GM19239 (cell line): Measurements from ENCODE around the gene CARS2.

Experiments used
- DNase-seq: peaks from one replicate; pipeline ENCODE4 v3.0.0; 2011; ENCODE audit warnings: low spot score; ENCODE audit not compliant: insufficient read length
- FAIRE-seq: peaks from 2 replicates; lab custom pipeline; 2011; peaks lifted over from hg19 to GRCh38; lab: Jason Lieb, UNC

CARS2 gene

DNA sequence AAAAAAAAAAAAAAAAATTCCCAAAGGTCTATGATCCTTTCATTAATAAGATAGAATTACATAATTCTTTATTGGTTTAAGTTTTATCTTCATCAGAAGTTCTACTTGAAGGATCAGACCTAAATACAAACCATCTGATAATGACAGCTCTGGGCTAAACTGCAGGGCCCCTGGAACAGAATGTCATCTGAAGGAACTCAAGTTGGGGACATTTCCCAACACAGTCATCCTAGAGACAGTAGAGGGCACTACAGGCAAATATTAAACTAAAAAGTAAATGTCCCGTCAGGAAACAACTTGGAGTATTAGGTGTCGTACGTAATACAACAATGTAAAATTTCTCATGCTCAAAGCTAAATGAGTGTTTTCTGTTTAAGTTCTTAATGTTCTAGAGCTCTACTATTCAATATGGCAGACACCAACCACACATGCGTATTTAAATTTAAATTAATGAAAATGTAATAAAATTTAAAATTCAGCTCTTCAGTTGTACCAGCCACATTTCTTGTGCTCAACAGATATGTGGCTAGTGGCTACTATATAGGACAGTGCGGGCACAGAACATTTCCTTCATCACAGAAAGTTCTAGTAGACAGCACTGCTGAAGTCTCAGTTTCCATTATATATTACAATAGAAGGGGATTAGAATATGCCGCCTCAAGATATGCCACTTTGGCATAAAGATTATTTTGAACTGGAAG, 112.3 kb downstream of the CARS2 start:
- peak; percentile 98 for FAIRE-seq
- DNase-seq: peak; percentile 63

GRCh38 chr13:110592665-110593064, 113.3 kb downstream of the CARS2 start:
- DNase-seq: no peak
- no peak for FAIRE-seq
